Parathyroid adenoma (tissue), 2 donors: Measurements from ENCODE around the gene S100A13.

Experiments used
- H2AFZ ChIP-seq: fragments of 300-600 bp; sonication (generic); one replicate; pipeline ENCODE4 v1.7.0; 2017; ENCODE audit warnings: antibody characterized with exemption, mild to moderate bottlenecking
- H3K27ac ChIP-seq: fragments of 300-600 bp; sonication (generic); one replicate; pipeline ENCODE4 v1.7.0; 2017
- H3K27me3 ChIP-seq: fragments of 300-600 bp; sonication (generic); one replicate; pipeline ENCODE4 v1.7.0; 2017; ENCODE audit warnings: low read length; ENCODE audit not compliant: control insufficient read depth, insufficient read depth
- H3K36me3 ChIP-seq: fragments of 300-600 bp; sonication (generic); one replicate; pipeline ENCODE4 v1.7.0; 2017; ENCODE audit warnings: low read length; ENCODE audit not compliant: control insufficient read depth, insufficient read depth
- H3K4me1 ChIP-seq: fragments of 300-600 bp; sonication (generic); one replicate; pipeline ENCODE4 v1.7.0; 2017; ENCODE audit warnings: control low read depth
- H3K4me2 ChIP-seq: fragments of 300-600 bp; sonication (generic); one replicate; pipeline ENCODE4 v1.7.0; 2017; ENCODE audit warnings: low read length
- H3K4me3 ChIP-seq: fragments of 300-600 bp; sonication (generic); one replicate; pipeline ENCODE4 v1.7.0; 2017; ENCODE audit warnings: low read depth, low read length
- H3K79me2 ChIP-seq: fragments of 300-600 bp; sonication (generic); one replicate; pipeline ENCODE4 v1.7.0; 2017; ENCODE audit warnings: control low read depth
- H3K9ac ChIP-seq: fragments of 300-600 bp; sonication (generic); one replicate; pipeline ENCODE4 v1.7.0; 2017; ENCODE audit warnings: mild to moderate bottlenecking
- H3K9me3 ChIP-seq: fragments of 300-600 bp; sonication (generic); one replicate; pipeline ENCODE4 v1.7.0; 2017; ENCODE audit warnings: low read length; ENCODE audit not compliant: control insufficient read depth
- CTCF ChIP-seq: fragments of 300-600 bp; sonication (generic); IDR thresholded peaks from one replicate; pipeline ENCODE4 v1.7.0; 2017; ENCODE audit warnings: antibody characterized with exemption, mild to moderate bottlenecking
- donor health status: primary hyperparathyroidism.

The S100A13 gene

DNA sequence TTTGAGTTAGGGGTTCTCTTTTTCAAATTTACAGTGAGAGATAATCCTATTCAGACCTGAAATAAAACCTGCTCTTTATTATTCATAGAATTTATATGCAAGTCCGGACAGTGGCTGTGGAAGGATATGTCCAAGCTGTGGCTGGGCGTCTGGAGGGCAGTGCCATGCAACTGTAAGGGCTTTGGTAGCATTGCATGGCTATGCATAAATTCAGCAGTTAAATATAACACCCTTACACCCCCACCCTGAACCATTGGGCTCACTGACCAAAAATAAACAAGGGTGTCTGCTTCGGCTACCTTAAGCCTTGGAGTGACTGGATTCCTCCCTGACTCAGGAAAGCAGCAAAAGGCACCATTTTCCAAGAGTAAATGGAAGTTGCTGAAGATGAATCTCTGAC, 12.0 kb upstream of the S100A13 start:
- Histone ChIP-seq H3K36me3 (no peaks in the 10 kb centered on the region), H3K4me2 (no peak overlapping the region), H3K27ac (no peak overlapping the region), H3K4me3 (no peak overlapping the region), H3K79me2 (peaks cover 7% of the 10 kb centered on the region), H3K9me3 (no peaks in the 10 kb centered on the region), H3K9ac (no peak overlapping the region), H3K27me3 (no peaks in the 10 kb centered on the region), H2AFZ (no peak overlapping the region), H3K4me1 (no peaks in the 10 kb centered on the region)
- TF ChIP-seq CTCF: no peak

GRCh38 chr1:153638261-153638660, 11.0 kb upstream of the S100A13 start:
- Histone ChIP-seq H3K27ac (no peak overlapping the region), H3K79me2 (peaks cover 7% of the 10 kb centered on the region), H3K4me3 (no peak overlapping the region), H2AFZ (no peak overlapping the region), H3K9ac (no peak overlapping the region), H3K4me2 (no peak overlapping the region), H3K9me3 (no peaks in the 10 kb centered on the region), H3K27me3 (no peaks in the 10 kb centered on the region), H3K36me3 (no peaks in the 10 kb centered on the region), H3K4me1 (no peaks in the 10 kb centered on the region)
- TF ChIP-seq CTCF: no peak

GRCh38 chr1:153636312-153636711, 9.0 kb upstream of the S100A13 start:
- Histone ChIP-seq H3K36me3 (no peaks in the 10 kb centered on the region), H2AFZ (no peak overlapping the region), H3K9ac (no peak overlapping the region), H3K27me3 (no peaks in the 10 kb centered on the region), H3K4me1 (no peaks in the 10 kb centered on the region), H3K9me3 (no peaks in the 10 kb centered on the region), H3K4me3 (no peak overlapping the region), H3K79me2 (peaks cover 7% of the 10 kb centered on the region), H3K27ac (no peak overlapping the region), H3K4me2 (no peak overlapping the region)
- TF ChIP-seq CTCF: no peak

GRCh38 chr1:153635872-153636271, 8.6 kb upstream of the S100A13 start:
- Histone ChIP-seq H3K4me1 (no peaks in the 10 kb centered on the region), H3K36me3 (no peaks in the 10 kb centered on the region), H3K9ac (no peak overlapping the region), H3K4me3 (no peak overlapping the region), H3K4me2 (no peak overlapping the region), H3K79me2 (peaks cover 7% of the 10 kb centered on the region), H3K27ac (no peak overlapping the region), H3K27me3 (no peaks in the 10 kb centered on the region), H3K9me3 (no peaks in the 10 kb centered on the region), H2AFZ (no peak overlapping the region)
- TF ChIP-seq CTCF: no peak
